IMR-90 (cell line): ENCODE results near the gene TSHZ3. TPM values are rescaled to one million over a fixed set of nuclear protein-coding genes. Genes with fewer than 3 reads are reported as not detected.

ENCODE experiments used
- ATAC-seq: fragments of 200-7000 bp; cut with Tn5 transposase; 2 replicates; pipeline ENCODE4 v1.9.1; 2020; ENCODE audit warnings: low read depth, mild to moderate bottlenecking, moderate library complexity
- BruUV-seq: library from RNA; stranded (reverse); fragments of 400-500 nt; replicated peaks from 2 replicates; lab custom pipeline; 2021; lab: Mats Ljungman, UMichigan
- CTCF ChIA-PET: fragments of 300-600 bp; formaldehyde crosslinking; extraction: SDS; loops from one replicate; lab custom pipeline; 2021; ENCODE audit warnings: antibody characterized with exemption; lab: Yijun Ruan, JAX
- POLR2A ChIA-PET: fragments of 300-600 bp; sonication (Branson Sonifier 250); formaldehyde crosslinking; loops from one replicate; lab custom pipeline; 2022; ENCODE audit warnings: antibody characterized with exemption; ENCODE audit not compliant: unreplicated experiment; lab: Charles Lee
- DNase-seq: peaks from one replicate; pipeline ENCODE4 v3.0.0; 2013
- H2AFZ ChIP-seq: replicated peaks from 2 replicates; pipeline ENCODE3; 2013; ENCODE audit warnings: low read length, mild to moderate bottlenecking; ENCODE audit not compliant: poor library complexity
- H2AK5ac ChIP-seq: 2 replicates; pipeline ENCODE4 v1.6.1; 2013; ENCODE audit warnings: low read depth, low read length, inconsistent platforms
- H2AK9ac ChIP-seq: replicated peaks from 2 replicates; pipeline ENCODE3; 2013; ENCODE audit warnings: mild to moderate bottlenecking, low read depth, low read length, moderate library complexity; ENCODE audit not compliant: poor library complexity
- H2BK120ac ChIP-seq: 2 replicates; pipeline ENCODE4 v1.6.1; 2013; ENCODE audit warnings: low read depth, low read length, inconsistent platforms
- H2BK15ac ChIP-seq: 3 replicates; pipeline ENCODE4 v1.6.1; 2013; ENCODE audit warnings: low read depth, low read length, inconsistent platforms
- H2BK20ac ChIP-seq: 2 replicates; pipeline ENCODE4 v1.6.1; 2013; ENCODE audit warnings: low read depth, mild to moderate bottlenecking, inconsistent platforms, low read length, moderate library complexity
- H2BK5ac ChIP-seq: 2 replicates; pipeline ENCODE4 v1.6.1; 2013; ENCODE audit warnings: mild to moderate bottlenecking, low read depth, low read length, inconsistent platforms; ENCODE audit not compliant: poor library complexity, severe bottlenecking
- H3K14ac ChIP-seq: replicated peaks from 2 replicates; pipeline ENCODE4 v1.6.1; 2013; ENCODE audit warnings: low read depth, low read length, inconsistent platforms
- H3K18ac ChIP-seq: 2 replicates; pipeline ENCODE4 v1.6.1; 2013; ENCODE audit warnings: low read depth, low read length, control low read depth
- H3K23ac ChIP-seq: 2 replicates; pipeline ENCODE4 v1.6.1; 2013; ENCODE audit warnings: low read depth, low read length, inconsistent platforms
- H3K27ac ChIP-seq: 2 replicates; pipeline ENCODE4 v1.5.1; 2013; ENCODE audit warnings: mild to moderate bottlenecking, control low read depth, low read length; ENCODE audit not compliant: insufficient read depth
- H3K27me3 ChIP-seq: 2 replicates; pipeline ENCODE4 v1.6.1; 2013; ENCODE audit warnings: low read length; ENCODE audit not compliant: control insufficient read depth, insufficient read depth
- H3K36me3 ChIP-seq: 2 replicates; pipeline ENCODE4 v1.6.1; 2013; ENCODE audit warnings: low read length, mixed read lengths; ENCODE audit not compliant: control insufficient read depth, insufficient read depth
- H3K4ac ChIP-seq: 2 replicates; pipeline ENCODE4 v1.6.1; 2013; ENCODE audit warnings: low read depth, low read length, inconsistent platforms
- H3K4me1 ChIP-seq: 2 replicates; pipeline ENCODE4 v1.6.1; 2013; ENCODE audit warnings: low read length, mixed read lengths; ENCODE audit not compliant: control insufficient read depth, insufficient read depth
- H3K4me2 ChIP-seq: 2 replicates; pipeline ENCODE4 v1.6.1; 2013; ENCODE audit warnings: low read depth, mild to moderate bottlenecking, control low read depth, low read length, moderate library complexity
- H3K4me3 ChIP-seq: 2 replicates; pipeline ENCODE4 v1.5.1; 2013; ENCODE audit warnings: low read depth, mild to moderate bottlenecking, control low read depth, low read length, moderate library complexity; ENCODE audit not compliant: insufficient read depth
- H3K56ac ChIP-seq: 2 replicates; pipeline ENCODE4 v1.6.1; 2013; ENCODE audit warnings: low read length, inconsistent platforms; ENCODE audit not compliant: insufficient read depth; ENCODE audit errors: extremely low read depth
- H3K79me1 ChIP-seq, 2 experiments: 2 replicates each; pipeline ENCODE4 v1.6.1; 2013; ENCODE audit warnings: low read length in 2 of 2, inconsistent platforms in 1 of 2, low read depth in 1 of 2
- H3K9ac ChIP-seq: 2 replicates; pipeline ENCODE4 v1.6.1; 2013; ENCODE audit warnings: low read depth, low read length, control low read depth
- H3K9me1 ChIP-seq: 2 replicates; pipeline ENCODE4 v1.6.1; 2013; ENCODE audit warnings: low read length, inconsistent platforms; ENCODE audit not compliant: insufficient read depth
- H3K9me3 ChIP-seq: 2 replicates; pipeline ENCODE4 v1.6.1; 2013; ENCODE audit warnings: low read length; ENCODE audit not compliant: control insufficient read depth, insufficient read depth
- H4K20me1 ChIP-seq: 2 replicates; pipeline ENCODE4 v1.6.1; 2013; ENCODE audit warnings: low read length, inconsistent platforms; ENCODE audit not compliant: insufficient read depth
- H4K5ac ChIP-seq: 2 replicates; pipeline ENCODE4 v1.6.1; 2013; ENCODE audit warnings: mild to moderate bottlenecking, low read depth, low read length, control low read depth
- H4K8ac ChIP-seq, 2 experiments: 2 replicates each; pipeline ENCODE4 v1.6.1; 2013; ENCODE audit warnings: low read depth in 2 of 2, low read length in 2 of 2, control low read depth in 1 of 2, inconsistent platforms in 1 of 2
- H4K91ac ChIP-seq: 2 replicates; pipeline ENCODE4 v1.6.1; 2013; ENCODE audit warnings: low read depth, low read length, inconsistent platforms; ENCODE audit not compliant: insufficient read depth
- MAFK ChIP-seq: IDR thresholded peaks from 2 replicates; pipeline ENCODE4 v1.6.1; 2012; ENCODE audit warnings: low read depth, low read length, improper control_type of control experiment
- RCOR1 ChIP-seq: IDR thresholded peaks from 2 replicates; pipeline ENCODE4 v1.6.1; 2012; ENCODE audit warnings: mild to moderate bottlenecking, low read length, improper control_type of control experiment; ENCODE audit not compliant: insufficient replicate concordance
- WGBS, 2 experiments: methylation state at CpG; one replicate each; pipeline versions ENCODE4 v1.1.5 to v1.1.7; 2013; ENCODE audit warnings: missing lambda C conversion rate in 2 of 2; ENCODE audit not compliant: insufficient read length in 1 of 2; ENCODE audit errors: extremely low coverage in 2 of 2; 5-methylcytosine and 5-hydroxymethylcytosine counted together
- dilution Hi-C: fragments of 300-500 bp; cut with HindIII; formaldehyde crosslinking; loops from one replicate; pipeline ENCODE4 v1.14.3; 2018; ENCODE audit warnings: low sequenced_read_pairs; ENCODE audit not compliant: unreplicated experiment
- in situ Hi-C: fragments of 300-500 bp; cut with MboI; formaldehyde crosslinking; loops from 3 replicates; pipeline ENCODE4 v1.14.3; 2019; ENCODE audit warnings: low sequenced_read_pairs, inconsistent platforms, mixed read lengths
- intact Hi-C: fragments of 100-400 bp; cut with micrococcal nuclease; formaldehyde crosslinking; loops from 2 replicates; pipeline ENCODE4 v1.10.0; 2022
- polyA plus RNA-seq, 3 experiments: library from polyadenylated mRNA; depleted of rRNA; stranded (reverse); fragments of >200 nt; gene quantifications; 2 replicates each; pipeline ENCODE4 v1.2.3, GENCODE V29; 2012; ENCODE audit warnings: low replicate concordance in 1 of 3
- total RNA-seq: library from RNA; depleted of rRNA; stranded (reverse); fragments of >200 nt; gene quantifications from 2 replicates; pipeline ENCODE4 v1.2.3, GENCODE V29; 2012

The TSHZ3 gene
- total and polyA plus RNA-seq, 2 of the 4 experiments (the other 2 are of a cell fraction) = 8.1 to 13.0 TPM

DNA sequence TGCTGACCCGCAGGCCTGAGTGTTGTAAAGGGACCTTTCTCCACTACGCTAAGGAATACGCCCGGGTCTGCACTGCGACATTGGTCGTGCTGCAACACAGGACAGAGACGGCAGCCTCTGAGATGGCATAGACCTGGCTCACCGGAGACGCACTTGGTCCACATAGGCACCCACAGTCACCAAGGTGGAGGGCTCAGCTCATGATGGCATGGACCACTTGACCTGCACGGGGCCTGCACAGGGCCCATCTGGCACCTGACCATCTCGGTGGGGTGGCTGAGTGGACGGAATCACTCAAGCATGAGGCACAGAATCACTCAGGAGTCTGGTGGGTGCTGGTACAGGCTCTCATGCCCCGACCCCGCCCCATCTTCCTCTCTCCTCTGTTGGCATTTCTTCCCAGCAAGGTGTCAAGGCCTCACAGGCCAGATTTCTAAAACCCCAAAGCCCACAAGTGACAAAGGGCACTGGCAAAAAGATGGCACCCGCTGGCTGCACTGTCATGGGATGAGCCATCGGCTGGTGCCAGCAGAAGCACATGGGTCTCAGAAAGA is 45.9 kb downstream of the TSHZ3 start:
- H2AK5ac ChIP-seq = no peak overlapping the region
- H2AFZ ChIP-seq = no peak overlapping the region
- no peak overlapping the region for H2BK15ac ChIP-seq
- intact Hi-C loops = no loop called here
- H3K4ac ChIP-seq = no peak overlapping the region
- H3K4me1 ChIP-seq = peaks cover 7% of the 10 kb centered on the region
- WGBS, 2 experiments = 98% methylated on average over 5 of the region's 16 CpGs; no CpG with 5 or more reads in 1 of the 2 experiments
- no peak overlapping the region for H3K27ac ChIP-seq
- no peaks in the 10 kb centered on the region for H3K27me3 ChIP-seq
- no peak overlapping the region for H2BK20ac ChIP-seq
- DNase-seq (no peak), ATAC-seq (no peak)
- H4K20me1 ChIP-seq = peaks cover 48% of the 10 kb centered on the region
- no peak overlapping the region for H3K18ac ChIP-seq
- H3K14ac ChIP-seq = no peak overlapping the region
- no peak overlapping the region for H2AK9ac ChIP-seq
- H4K8ac ChIP-seq = no peak overlapping the region
- H3K79me1 ChIP-seq = peaks cover 49 to 82% of the 10 kb centered on the region in 2 experiments
- no peak overlapping the region for H3K56ac ChIP-seq
- dilution Hi-C loops = no loop called here
- H2BK120ac ChIP-seq = no peak overlapping the region
- BruUV-seq = no TSS peak
- no peak overlapping the region for H2BK5ac ChIP-seq
- TF ChIP-seq MAFK = no peak
- TF ChIP-seq RCOR1 = no peak
- H3K9me3 ChIP-seq = no peaks in the 10 kb centered on the region
- in situ Hi-C loops = no loop called here
- H4K91ac ChIP-seq = no peak overlapping the region
- H3K23ac ChIP-seq = no peak overlapping the region
- H4K5ac ChIP-seq = no peak overlapping the region
- no peak overlapping the region for H3K4me2 ChIP-seq
- H3K9me1 ChIP-seq = peaks cover 15% of the 10 kb centered on the region; the same call in 1 of the 2 replicates
- CTCF ChIA-PET = interaction anchor here (0.6 to 0.7 kb wide), 2 partner anchors 18 to 77 kb away, joined by 3 to 5 read pairs; no protein-coding TSS in a partner anchor
- POLR2A ChIA-PET = no interaction called here
- no peak overlapping the region for H3K9ac ChIP-seq
- no peak overlapping the region for H3K4me3 ChIP-seq
- peaks cover 9% of the 10 kb centered on the region; the same call in 1 of the 2 replicates for H3K36me3 ChIP-seq
